ENCODE data around the gene PTPRA. TPM values are rescaled to one million over a fixed set of nuclear protein-coding genes. Genes with fewer than 3 reads are reported as not detected.
"Not testable (repeated sequence)": the region's sequence is repeated elsewhere in the genome, so short reads cannot be mapped to it uniquely, and the experiment has no call there.

Gene PTPRA
- polyA plus RNA-seq, 3 donors: 89.1 to 108 (median 97.5) TPM

DNA sequence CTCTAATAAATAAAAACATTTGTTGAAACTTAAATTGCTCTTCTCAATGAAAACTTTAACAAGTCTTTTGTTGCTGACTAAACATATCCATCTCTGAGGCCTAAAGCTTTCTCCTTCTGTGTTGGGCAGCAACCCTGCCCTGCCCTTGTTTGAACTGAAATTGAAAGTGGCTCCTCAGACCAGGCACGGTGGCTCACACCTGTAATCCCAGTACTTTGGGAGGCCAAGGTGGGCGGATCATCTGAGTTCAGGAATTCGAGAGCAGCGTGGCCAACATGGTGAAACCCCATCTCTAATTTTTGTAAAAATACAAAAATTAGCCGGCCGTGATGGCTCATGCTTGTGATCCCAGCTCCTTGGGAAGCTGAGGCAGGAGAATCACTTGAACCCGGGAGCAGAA is 140.9 kb downstream of the PTPRA start:
- DNase-seq (ENCODE audit: extremely low read depth in 1 of 11, low read depth in 9 of 11, low spot score in 4 of 11): no peak

DNA sequence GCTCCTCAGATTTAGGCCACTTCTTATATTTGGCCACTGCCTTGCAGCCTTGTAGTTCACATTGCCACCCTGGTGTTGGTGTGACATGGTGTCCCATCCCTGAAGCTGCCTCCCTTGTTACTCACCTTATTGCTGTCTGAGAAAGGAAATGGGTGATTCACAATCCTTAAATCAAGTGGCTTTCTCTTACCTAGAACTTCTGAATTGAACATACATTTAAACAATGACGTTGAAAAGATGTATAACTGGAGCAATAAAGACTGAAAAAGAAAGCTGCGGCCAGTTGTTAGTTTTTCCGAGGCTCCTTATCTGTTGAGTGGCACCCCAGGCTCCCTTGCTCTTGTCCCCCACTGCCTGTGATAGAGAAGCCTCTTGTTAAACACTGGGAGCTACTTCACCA is 141.4 kb downstream of the PTPRA start:
- DNase-seq (ENCODE audit: extremely low read depth in 1 of 11, low read depth in 9 of 11, low spot score in 4 of 11): no peak

DNA sequence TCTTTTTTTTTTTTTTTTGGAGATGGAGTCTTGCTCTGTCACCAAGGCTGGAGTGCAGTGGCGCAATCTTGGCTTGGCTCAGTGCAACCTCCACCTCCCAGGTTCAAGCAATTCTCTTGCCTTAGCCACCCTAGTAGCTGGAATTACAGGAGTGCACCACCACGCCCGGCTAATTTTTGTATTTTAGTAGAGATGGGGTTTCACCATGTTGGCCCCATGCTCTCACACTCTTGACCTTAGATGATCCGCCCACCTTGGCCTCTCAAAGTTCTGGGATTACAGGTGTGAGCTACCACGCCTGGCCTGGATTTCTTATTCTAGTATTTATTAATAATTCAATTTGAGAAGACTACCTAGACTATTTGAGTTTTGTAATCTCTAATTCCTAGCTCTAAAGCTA is 142.0 kb downstream of the PTPRA start:
- not testable (repeated sequence) for DNase-seq (ENCODE audit: extremely low read depth in 1 of 11, low read depth in 9 of 11, low spot score in 4 of 11)

GRCh38 chr20:3021327-3021726 is 148.0 kb downstream of the PTPRA start:
- no peak for DNase-seq (ENCODE audit: extremely low read depth in 1 of 11, low read depth in 9 of 11, low spot score in 4 of 11)

DNA sequence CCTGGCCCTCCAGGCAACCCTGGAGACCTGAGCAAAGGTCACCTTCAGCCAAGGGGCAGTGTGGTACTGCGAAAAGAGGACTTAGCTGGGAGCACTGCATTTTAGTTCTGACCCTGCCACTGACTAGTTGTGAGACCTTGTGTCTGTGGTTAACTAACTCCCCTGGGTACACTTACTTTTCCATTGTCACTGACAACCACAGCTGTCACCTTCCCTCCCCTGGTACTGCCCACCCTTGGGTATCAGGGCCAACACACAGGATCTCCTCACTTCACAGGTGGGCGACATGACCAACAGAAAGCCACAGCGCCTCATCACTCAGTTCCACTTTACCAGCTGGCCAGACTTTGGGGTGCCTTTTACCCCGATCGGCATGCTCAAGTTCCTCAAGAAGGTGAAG is 148.5 kb downstream of the PTPRA start:
- DNase-seq (ENCODE audit: extremely low read depth in 1 of 11, low read depth in 9 of 11, low spot score in 4 of 11): no peak

DNA sequence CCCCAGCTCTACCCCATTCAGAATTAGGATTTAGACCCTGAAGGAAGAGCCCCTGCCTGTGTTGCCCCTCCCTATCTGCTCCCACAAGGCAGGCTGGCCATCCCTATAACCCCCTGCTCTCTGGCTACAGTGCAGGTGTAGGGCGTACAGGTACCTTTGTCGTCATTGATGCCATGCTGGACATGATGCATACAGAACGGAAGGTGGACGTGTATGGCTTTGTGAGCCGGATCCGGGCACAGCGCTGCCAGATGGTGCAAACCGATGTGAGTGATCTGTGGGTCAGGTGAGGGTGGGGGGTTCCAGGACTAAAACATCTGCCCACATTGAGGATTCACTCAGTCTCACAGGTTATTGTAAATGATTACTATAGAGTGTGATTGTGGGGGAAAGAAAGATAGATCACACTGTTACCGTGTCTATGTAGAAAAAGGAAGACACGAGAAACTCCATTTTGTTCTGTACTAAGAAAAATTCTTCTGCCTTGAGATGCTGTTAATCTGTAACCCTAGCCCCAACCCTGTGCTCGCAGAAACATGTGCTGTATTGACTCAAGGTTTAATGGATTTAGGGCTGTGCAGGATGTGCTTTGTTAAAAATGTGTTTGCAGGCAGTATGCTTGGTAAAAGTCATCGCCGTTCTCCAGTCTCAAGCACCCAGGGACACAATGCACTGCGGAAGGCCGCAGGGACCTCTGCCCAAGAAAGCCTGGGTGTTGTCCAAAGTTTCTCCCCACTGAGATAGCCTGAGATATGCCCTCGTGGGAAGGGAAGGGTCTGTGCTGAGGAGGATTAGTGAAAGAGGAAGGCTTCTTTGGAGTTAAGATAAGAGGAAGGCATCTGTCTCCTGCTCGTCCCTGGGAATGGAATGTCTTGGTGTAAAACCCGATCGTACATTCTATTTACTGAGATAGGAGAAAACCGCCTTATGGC is 149.5 kb downstream of the PTPRA start:
- not testable (repeated sequence) for DNase-seq (ENCODE audit: extremely low read depth in 1 of 11, low read depth in 9 of 11, low spot score in 4 of 11)

- DNase-seq (ENCODE audit: extremely low read depth in 1 of 11, low read depth in 9 of 11, low spot score in 4 of 11): no peak
These were observed 154.7 kb downstream of the PTPRA start for GRCh38 chr20:3027987-3028386.

DNA sequence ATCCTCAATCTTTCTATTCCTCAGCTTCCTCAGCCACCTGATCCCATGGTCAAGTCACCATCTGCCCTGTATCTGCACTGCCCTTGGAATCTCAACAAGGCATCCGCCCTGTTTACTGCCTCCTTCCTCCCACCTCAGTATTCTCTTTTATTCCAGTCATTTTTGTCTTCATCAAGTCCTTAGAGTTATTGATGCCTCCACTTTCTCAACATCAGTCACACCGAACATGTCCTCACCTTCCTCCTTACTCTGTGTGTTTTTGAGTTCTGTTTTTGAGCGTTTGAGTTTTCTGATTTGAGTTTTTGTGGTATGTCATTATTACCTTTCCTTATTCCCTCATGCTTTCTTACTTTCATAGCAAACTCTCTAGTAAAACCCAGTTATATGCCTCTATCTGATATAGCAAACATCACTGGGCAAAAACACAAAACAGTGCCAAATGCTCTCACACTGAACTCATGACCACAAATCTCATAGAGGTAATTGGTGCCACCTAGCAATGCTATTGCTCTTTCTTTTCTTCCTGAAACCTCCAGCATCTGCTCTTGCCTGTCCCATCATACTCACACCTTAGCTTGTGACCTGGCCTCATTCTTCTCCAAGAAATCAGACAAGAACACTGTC is 158.4 kb downstream of the PTPRA start:
- DNase-seq (ENCODE audit: extremely low read depth in 1 of 11, low read depth in 9 of 11, low spot score in 4 of 11): no peak

DNA sequence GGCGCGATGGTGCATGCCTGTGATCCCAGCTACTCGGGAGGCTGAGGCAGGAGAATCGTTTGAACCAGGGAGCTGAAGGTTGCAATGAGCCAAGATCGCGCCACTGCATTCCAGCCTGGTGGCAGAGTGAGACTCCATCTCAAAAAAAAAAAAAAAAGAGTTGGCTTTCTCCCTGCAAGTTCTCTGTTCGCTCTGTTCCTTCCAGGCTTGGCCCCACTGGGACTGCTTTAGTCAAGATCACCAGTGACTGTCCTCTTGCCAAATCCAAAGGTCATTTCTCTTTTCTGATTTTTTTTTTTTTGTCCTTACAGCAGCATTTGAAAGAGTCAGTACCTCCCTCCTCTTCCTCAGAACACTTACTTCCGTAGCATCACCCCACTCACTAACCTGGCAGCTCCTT is 159.3 kb downstream of the PTPRA start:
- no peak for DNase-seq (ENCODE audit: extremely low read depth in 1 of 11, low read depth in 9 of 11, low spot score in 4 of 11)

- no peak for DNase-seq (ENCODE audit: extremely low read depth in 1 of 11, low read depth in 9 of 11, low spot score in 4 of 11)
These were observed 164.4 kb downstream of the PTPRA start for GRCh38 chr20:3037654-3038053.

DNA sequence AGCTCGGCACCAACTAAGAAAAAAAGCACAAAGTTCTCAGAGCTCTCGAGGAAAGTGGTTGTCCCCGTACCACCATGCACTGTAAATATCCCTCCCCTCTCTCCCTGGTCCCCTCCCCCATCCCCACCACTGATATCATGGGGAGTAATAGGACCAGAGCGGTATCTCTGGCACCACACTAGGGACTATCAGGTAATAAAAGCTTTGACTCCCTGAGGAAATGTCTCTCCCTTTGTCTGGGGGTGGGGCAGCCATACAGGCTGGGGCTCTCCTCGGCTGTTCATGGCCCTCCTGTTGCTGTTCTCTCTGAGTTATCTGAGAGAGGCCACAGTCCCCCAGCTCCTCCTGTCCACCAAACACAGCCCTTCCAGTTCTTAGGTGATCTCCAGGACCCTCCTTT is 165.2 kb downstream of the PTPRA start:
- DNase-seq (ENCODE audit: extremely low read depth in 1 of 11, low read depth in 9 of 11, low spot score in 4 of 11): no peak

GRCh38 chr20:3039426-3039825 is 166.1 kb downstream of the PTPRA start:
- DNase-seq (ENCODE audit: extremely low read depth in 1 of 11, low read depth in 9 of 11, low spot score in 4 of 11): no peak

DNA sequence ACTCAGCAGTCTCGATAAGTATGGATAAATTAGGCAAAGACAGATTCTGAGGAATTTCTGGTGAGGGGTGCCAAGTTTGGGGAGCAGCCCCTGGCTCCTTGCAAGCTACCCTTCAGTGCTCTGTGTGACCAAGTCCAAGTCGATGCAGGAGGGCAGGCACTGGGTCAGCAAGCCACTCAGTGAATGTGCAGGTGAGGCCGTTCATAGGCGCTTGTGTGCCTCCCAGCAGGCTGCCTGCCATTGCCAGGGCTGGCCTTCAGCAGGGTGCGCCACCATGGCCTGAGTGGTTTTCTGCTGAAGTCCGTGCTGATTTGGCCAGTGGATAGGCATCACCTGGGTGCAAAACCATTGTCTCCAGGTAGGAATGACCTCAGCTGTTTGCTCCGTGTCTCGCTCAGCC is 166.8 kb downstream of the PTPRA start:
- no peak for DNase-seq (ENCODE audit: extremely low read depth in 1 of 11, low read depth in 9 of 11, low spot score in 4 of 11)

GRCh38 chr20:3041854-3042409 is 168.7 kb downstream of the PTPRA start:
- DNase-seq (ENCODE audit: extremely low read depth in 1 of 11, low read depth in 9 of 11, low spot score in 4 of 11): peak in 7 of 11 donors; percentile 29 to 58 (median 37)

GRCh38 chr20:3042625-3043024 is 169.3 kb downstream of the PTPRA start:
- DNase-seq (ENCODE audit: extremely low read depth in 1 of 11, low read depth in 9 of 11, low spot score in 4 of 11): peak in 3 of 11 donors; percentile 15 to 25 (median 19)

- no peak for DNase-seq (ENCODE audit: extremely low read depth in 1 of 11, low read depth in 9 of 11, low spot score in 4 of 11)
These were observed 170.0 kb downstream of the PTPRA start, which contains the start of gene GNRH2 for GRCh38 chr20:3043322-3043721. TSS of gene GNRH2 (plus strand) at chr20:3043622. CDS start at chr20:3044415, 793 bp downstream.

DNA sequence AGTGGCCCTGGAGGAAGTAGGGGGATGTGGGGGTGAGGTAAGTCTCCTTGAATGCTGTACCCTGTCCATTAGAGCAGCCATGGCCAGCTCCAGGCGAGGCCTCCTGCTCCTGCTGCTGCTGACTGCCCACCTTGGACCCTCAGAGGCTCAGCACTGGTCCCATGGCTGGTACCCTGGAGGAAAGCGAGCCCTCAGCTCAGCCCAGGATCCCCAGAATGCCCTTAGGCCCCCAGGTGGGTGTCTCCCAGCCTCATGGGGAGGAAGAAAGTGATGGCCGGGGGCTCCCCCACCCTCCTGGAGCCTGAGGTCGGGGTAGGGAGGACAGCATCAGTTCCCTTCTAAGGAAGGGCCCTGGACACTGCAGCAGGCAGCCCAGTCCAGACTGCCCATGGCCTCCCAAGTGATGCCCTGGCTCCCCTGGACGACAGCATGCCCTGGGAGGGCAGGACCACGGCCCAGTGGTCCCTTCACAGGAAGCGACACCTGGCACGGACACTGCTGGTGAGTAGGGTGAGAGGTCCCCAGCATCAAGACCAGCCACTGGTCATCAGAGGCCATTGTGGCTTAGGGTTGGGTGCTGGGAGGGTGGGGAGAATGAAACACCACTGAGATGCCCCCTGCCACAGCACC is 171.2 kb downstream of the PTPRA start:
- DNase-seq (ENCODE audit: extremely low read depth in 1 of 11, low read depth in 9 of 11, low spot score in 4 of 11): no peak

DNA sequence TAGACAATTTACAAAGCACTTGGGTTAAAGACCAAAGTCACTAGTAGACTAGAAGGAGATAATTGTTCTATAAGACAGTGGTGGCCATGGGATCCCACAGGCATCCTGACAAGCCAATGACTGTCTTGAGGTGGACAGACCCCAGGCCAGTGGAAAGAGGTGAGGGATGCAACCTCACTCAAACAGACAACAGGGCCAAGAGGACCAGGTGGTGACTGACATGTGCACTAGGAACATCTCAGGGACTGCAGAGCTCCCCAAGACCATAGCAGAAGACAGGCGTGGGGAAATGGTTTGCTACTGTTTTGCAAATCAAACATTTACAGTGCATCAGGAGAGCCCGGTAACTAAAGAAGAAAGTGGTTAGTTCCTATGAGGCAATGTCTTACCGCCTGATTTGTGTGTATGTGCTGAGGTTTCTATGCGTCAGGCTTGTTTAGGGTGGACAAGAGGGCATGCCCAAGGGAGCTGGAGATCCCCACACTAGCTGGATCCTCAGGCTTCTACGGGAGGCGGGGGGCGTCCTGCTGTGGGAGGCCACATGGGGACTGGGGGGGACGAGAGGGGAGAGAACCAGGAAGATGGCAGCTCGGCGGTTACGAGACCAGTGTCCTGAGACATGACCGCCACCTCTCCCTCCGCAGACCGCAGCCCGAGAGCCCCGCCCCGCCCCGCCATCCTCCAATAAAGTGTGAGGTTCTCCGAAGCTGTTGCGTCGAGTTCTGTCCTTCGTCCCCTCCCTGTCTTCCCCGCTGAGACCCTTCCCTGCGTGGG is 171.9 kb downstream of the PTPRA start:
- peak in 3 of 11 donors; percentile 3 to 74 (median 54) for DNase-seq (ENCODE audit: extremely low read depth in 1 of 11, low read depth in 9 of 11, low spot score in 4 of 11)

All from renal cortex interstitium (tissue), 11 donors.